SK-N-SH (cell line): ENCODE results near the gene VMP1. TPM values are rescaled to one million over a fixed set of nuclear protein-coding genes. Genes with fewer than 3 reads are reported as not detected.
"Not testable (repeated sequence)": the region's sequence is repeated elsewhere in the genome, so short reads cannot be mapped to it uniquely, and the experiment has no call there.

Experiments
- CTCF ChIA-PET: fragments of 300-600, 350-600 bp; formaldehyde crosslinking; extraction: SDS; loops from one replicate; lab custom pipeline; 2021; lab: Yijun Ruan, JAX
- POLR2A ChIA-PET: fragments of 350-600 bp; sonication (Branson Sonifier 250); formaldehyde crosslinking; extraction: SDS; loops from one replicate; lab custom pipeline; 2020; ENCODE audit warnings: antibody characterized with exemption, inconsistent platforms; lab: Yijun Ruan, JAX
- DNase-seq: peaks from one replicate; pipeline ENCODE4 v3.0.0; 2012
- H2AFZ ChIP-seq: fragments of 200-600 bp; sonication (generic); 2 replicates; pipeline ENCODE4 v1.8.1; 2016; ENCODE audit warnings: antibody characterized with exemption, mild to moderate bottlenecking, low read depth
- H3F3A ChIP-seq: fragments of 200-600 bp; sonication (generic); replicated peaks from 2 replicates; pipeline ENCODE3; 2016; ENCODE audit warnings: antibody characterized with exemption, mild to moderate bottlenecking; ENCODE audit not compliant: insufficient read depth
- H3K27ac ChIP-seq, 2 experiments: fragments of 200-500 bp in 1 of 2; fragments of 200-600 bp in 1 of 2; sonication (Bioruptor generic) in 1 of 2; sonication (generic), shearing (Covaris generic) in 1 of 2; 2 replicates each; pipeline versions ENCODE4 v1.5.1 to v1.6.1; 2014 to 2016; ENCODE audit warnings: low read depth in 2 of 2, inconsistent platforms in 1 of 2, low read length in 1 of 2, mild to moderate bottlenecking in 1 of 2, mixed read lengths in 1 of 2
- H3K27me3 ChIP-seq: fragments of 200-600 bp; sonication (generic), shearing (Covaris generic); 2 replicates; pipeline ENCODE4 v1.6.1; 2016; ENCODE audit warnings: mixed run types; ENCODE audit not compliant: insufficient read depth
- H3K36me3 ChIP-seq, 2 experiments: fragments of 200-500 bp in 1 of 2; fragments of 200-600 bp in 1 of 2; sonication (Bioruptor generic) in 1 of 2; sonication (generic) in 1 of 2; replicated peaks in 1 of 2; 2 replicates each; pipeline versions ENCODE3 to v1.5.1; 2014 to 2016; ENCODE audit warnings: low read length in 1 of 2, mild to moderate bottlenecking in 1 of 2; ENCODE audit not compliant: insufficient read depth in 2 of 2, control insufficient read depth in 1 of 2
- H3K4me1 ChIP-seq, 2 experiments: fragments of 200-500 bp in 1 of 2; fragments of 200-600 bp in 1 of 2; sonication (Bioruptor generic) in 1 of 2; sonication (generic), shearing (Covaris generic) in 1 of 2; 2 replicates each; pipeline versions ENCODE4 v1.5.1 to v1.6.1; 2014 to 2016; ENCODE audit warnings: low read depth in 1 of 2, low read length in 1 of 2, mixed run types in 1 of 2; ENCODE audit not compliant: insufficient read depth in 2 of 2, control insufficient read depth in 1 of 2
- H3K4me2 ChIP-seq: fragments of 200-600 bp; sonication (generic), shearing (Covaris generic); 2 replicates; pipeline ENCODE4 v1.6.1; 2017; ENCODE audit warnings: mixed run types
- H3K4me3 ChIP-seq, 2 experiments: fragments of 200-500 bp in 1 of 2; fragments of 200-600 bp in 1 of 2; sonication (Bioruptor generic) in 1 of 2; sonication (generic), shearing (Covaris generic) in 1 of 2; 2 replicates each; pipeline versions ENCODE4 v1.5.1 to v1.8.1; 2014 to 2016; ENCODE audit warnings: low read depth in 2 of 2, inconsistent platforms in 1 of 2, low read length in 1 of 2, mild to moderate bottlenecking in 1 of 2, mixed read lengths in 1 of 2, moderate library complexity in 1 of 2
- H3K79me2 ChIP-seq: fragments of 200-600 bp; sonication (generic); 2 replicates; pipeline ENCODE4 v1.8.1; 2017; ENCODE audit warnings: mild to moderate bottlenecking; ENCODE audit not compliant: insufficient read depth
- H3K9ac ChIP-seq: fragments of 200-600 bp; sonication (generic); 2 replicates; pipeline ENCODE4 v1.6.1; 2017; ENCODE audit warnings: mixed run types
- H3K9me2 ChIP-seq: fragments of 200-600 bp; sonication (generic); 2 replicates; pipeline ENCODE4 v1.6.1; 2017; ENCODE audit warnings: mixed run types
- H3K9me3 ChIP-seq: fragments of 200-600 bp; sonication (generic); 2 replicates; pipeline ENCODE4 v1.6.1; 2017; ENCODE audit warnings: mixed run types, mild to moderate bottlenecking, moderate library complexity
- H4K20me1 ChIP-seq: fragments of 200-600 bp; sonication (generic); 2 replicates; pipeline ENCODE4 v1.6.1; 2017; ENCODE audit warnings: mild to moderate bottlenecking, mixed run types; ENCODE audit not compliant: insufficient read depth
- FOXM1 ChIP-seq: IDR thresholded peaks from 2 replicates; pipeline ENCODE4 v1.4.0; 2012; ENCODE audit warnings: low read depth, mild to moderate bottlenecking
- GATA2 ChIP-seq: sonication (generic); formaldehyde crosslinking; IDR thresholded peaks from 2 replicates; pipeline ENCODE4 v1.5.0; 2020; ENCODE audit warnings: mild to moderate bottlenecking, missing genetic modification reagents
- JUND ChIP-seq: IDR thresholded peaks from 2 replicates; pipeline ENCODE4 v1.4.0; 2012
- MEF2A ChIP-seq: IDR thresholded peaks from 2 replicates; pipeline ENCODE4 v1.4.0; 2012; ENCODE audit warnings: low read depth, borderline replicate concordance
- NRF1 ChIP-seq: IDR thresholded peaks from 2 replicates; pipeline ENCODE4 v1.6.1; 2012; ENCODE audit warnings: low read depth, mild to moderate bottlenecking, low read length
- PBX3 ChIP-seq: IDR thresholded peaks from 2 replicates; pipeline ENCODE4; 2012
- POLR2AphosphoS5 ChIP-seq: IDR thresholded peaks from 2 replicates; pipeline ENCODE4 v1.6.1; 2012; ENCODE audit warnings: low read depth, low read length
- RAD21 ChIP-seq: IDR thresholded peaks from 2 replicates; pipeline ENCODE4 v1.6.1; 2012; ENCODE audit warnings: mild to moderate bottlenecking, low read length
- SIN3A ChIP-seq: IDR thresholded peaks from 2 replicates; pipeline ENCODE4 v1.6.1; 2012; ENCODE audit warnings: low read depth, mild to moderate bottlenecking, low read length, moderate library complexity, borderline replicate concordance
- TAF1 ChIP-seq: IDR thresholded peaks from 2 replicates; pipeline ENCODE4 v1.6.1; 2012; ENCODE audit warnings: low read depth, mild to moderate bottlenecking, low read length, moderate library complexity, borderline replicate concordance
- TCF12 ChIP-seq: IDR thresholded peaks from 2 replicates; pipeline ENCODE4 v1.4.0; 2012
- USF2 ChIP-seq: fragments of 150-350 bp; IDR thresholded peaks from 2 replicates; pipeline ENCODE4 v1.6.1; 2017; ENCODE audit warnings: antibody characterized with exemption, low read length, low read depth, borderline replicate concordance
- ZBTB33 ChIP-seq: IDR thresholded peaks from 2 replicates; pipeline ENCODE4 v1.4.0; 2012; ENCODE audit warnings: low read depth, borderline replicate concordance
- WGBS: methylation state at CpG from one replicate; pipeline ENCODE4 v1.1.6; 2017; ENCODE audit warnings: low lambda C conversion rate; 5-methylcytosine and 5-hydroxymethylcytosine counted together
- polyA plus RNA-seq, 3 experiments: library from polyadenylated mRNA; depleted of rRNA; stranded (reverse); fragments of >200 nt; gene quantifications; 2 replicates each; pipeline ENCODE4 v1.2.3, GENCODE V29; 2012
- TF ChIP-seq, protein P1 (sequence below): IDR thresholded peaks from 2 replicates; pipeline ENCODE4 v1.4.0; 2012; ENCODE audit warnings: low read depth, borderline replicate concordance
- TF ChIP-seq, protein P2 (sequence below): IDR thresholded peaks from 2 replicates; pipeline ENCODE4 v1.6.1; 2012; ENCODE audit warnings: mild to moderate bottlenecking, low read depth, low read length, moderate library complexity

Gene VMP1
- polyA plus RNA-seq, 1 of the 3 experiments (the other 2 are of a cell fraction): 169 TPM

DNA sequence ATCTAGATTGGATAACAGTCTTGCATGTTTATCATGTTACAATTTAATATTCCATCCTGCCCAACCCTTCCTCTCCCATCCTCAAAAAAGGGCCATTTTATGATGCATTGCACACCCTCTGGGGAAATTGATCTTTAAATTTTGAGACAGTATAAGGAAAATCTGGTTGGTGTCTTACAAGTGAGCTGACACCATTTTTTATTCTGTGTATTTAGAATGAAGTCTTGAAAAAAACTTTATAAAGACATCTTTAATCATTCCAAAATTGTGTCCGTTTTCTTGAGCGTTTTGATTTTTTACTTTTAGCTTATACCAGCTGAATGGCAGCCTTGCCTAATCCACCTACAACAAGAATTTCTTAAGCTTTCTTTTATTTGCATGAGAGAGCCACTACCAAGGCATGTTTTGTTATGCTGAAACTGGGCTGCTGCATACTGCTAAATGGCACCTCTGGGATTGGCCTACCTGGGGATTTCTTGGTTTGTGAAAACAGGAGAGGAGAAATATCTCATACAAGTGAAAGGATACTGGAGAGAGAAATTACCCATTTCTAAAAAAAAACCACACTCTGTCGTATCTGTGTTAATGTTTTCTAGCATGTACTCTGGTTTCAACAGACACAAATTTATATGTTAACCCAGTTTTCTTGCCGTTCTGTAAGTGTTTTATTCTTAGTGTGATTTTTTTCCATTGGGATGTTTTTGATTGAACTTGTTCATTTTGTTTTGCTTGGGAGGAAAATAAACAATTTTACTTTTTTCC is 133.1 kb downstream of the VMP1 start (continued):
- TF ChIP-seq PBX3 (no peak; the same call in 1 of the 2 replicates), FOXM1 (no peak), NRF1 (no peak), USF2 (no peak), GATA2 (CRISPR knock-in tag) (no peak), POLR2AphosphoS5 (peak; percentile 69), TCF12 (peak; percentile 3; the same call in 1 of the 2 replicates), RAD21 (no peak)
- TF ChIP-seq, protein P1, sequence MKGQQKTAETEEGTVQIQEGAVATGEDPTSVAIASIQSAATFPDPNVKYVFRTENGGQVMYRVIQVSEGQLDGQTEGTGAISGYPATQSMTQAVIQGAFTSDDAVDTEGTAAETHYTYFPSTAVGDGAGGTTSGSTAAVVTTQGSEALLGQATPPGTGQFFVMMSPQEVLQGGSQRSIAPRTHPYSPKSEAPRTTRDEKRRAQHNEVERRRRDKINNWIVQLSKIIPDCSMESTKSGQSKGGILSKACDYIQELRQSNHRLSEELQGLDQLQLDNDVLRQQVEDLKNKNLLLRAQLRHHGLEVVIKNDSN: no peak

DNA sequence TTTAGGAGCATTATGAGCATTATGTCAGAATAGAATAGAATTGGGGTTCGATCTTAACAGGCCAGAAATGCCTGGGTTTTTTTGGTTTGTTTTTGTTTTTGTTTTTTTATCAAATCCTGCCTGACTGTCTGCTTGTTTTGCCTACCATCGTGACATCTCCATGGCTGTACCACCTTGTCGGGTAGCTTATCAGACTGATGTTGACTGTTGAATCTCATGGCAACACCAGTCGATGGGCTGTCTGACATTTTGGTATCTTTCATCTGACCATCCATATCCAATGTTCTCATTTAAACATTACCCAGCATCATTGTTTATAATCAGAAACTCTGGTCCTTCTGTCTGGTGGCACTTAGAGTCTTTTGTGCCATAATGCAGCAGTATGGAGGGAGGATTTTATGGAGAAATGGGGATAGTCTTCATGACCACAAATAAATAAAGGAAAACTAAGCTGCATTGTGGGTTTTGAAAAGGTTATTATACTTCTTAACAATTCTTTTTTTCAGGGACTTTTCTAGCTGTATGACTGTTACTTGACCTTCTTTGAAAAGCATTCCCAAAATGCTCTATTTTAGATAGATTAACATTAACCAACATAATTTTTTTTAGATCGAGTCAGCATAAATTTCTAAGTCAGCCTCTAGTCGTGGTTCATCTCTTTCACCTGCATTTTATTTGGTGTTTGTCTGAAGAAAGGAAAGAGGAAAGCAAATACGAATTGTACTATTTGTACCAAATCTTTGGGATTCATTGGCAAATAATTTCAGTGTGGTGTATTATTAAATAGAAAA is 133.8 kb downstream of the VMP1 start:
- Histone ChIP-seq H3K36me3 (peaks cover 27 to 46% of the 10 kb centered on the region in 2 experiments), H3K9ac (peak overlapping the region; percentile 100), H3K4me1 (peaks cover 4 to 25% of the 10 kb centered on the region in 2 experiments; a peak in 3 of 4 replicates), H3K4me2 (peak overlapping the region; percentile 79), H3K4me3 (peak overlapping the region; percentile 53 to 93), H3K79me2 (peaks cover 57% of the 10 kb centered on the region), H3F3A (peaks cover 96% of the 10 kb centered on the region), H3K27ac (peak overlapping the region; percentile 95 to 100), H4K20me1 (peaks cover 54% of the 10 kb centered on the region)
- H2AFZ ChIP-seq, POLR2A ChIA-PET, H3K27me3 ChIP-seq, H3K9me2 ChIP-seq, H3K9me3 ChIP-seq, DNase-seq: not testable (repeated sequence)
- CTCF ChIA-PET: interaction anchor here (0.6 to 2.1 kb wide), 6 partner anchors 10 to 89 kb away, joined by 3 to 9 read pairs (median 4); no protein-coding TSS in a partner anchor
- TF ChIP-seq MEF2A (peak; percentile 9; the same call in 1 of the 2 replicates), JUND (peak; percentile 33; the same call in 1 of the 2 replicates), POLR2AphosphoS5 (peak; percentile 6), SIN3A (peak; percentile 73; the same call in 1 of the 2 replicates), TAF1 (peak; percentile 46; the same call in 1 of the 2 replicates), ZBTB33 (peak; percentile 19; the same call in 1 of the 2 replicates)
- TF ChIP-seq, protein P2, sequence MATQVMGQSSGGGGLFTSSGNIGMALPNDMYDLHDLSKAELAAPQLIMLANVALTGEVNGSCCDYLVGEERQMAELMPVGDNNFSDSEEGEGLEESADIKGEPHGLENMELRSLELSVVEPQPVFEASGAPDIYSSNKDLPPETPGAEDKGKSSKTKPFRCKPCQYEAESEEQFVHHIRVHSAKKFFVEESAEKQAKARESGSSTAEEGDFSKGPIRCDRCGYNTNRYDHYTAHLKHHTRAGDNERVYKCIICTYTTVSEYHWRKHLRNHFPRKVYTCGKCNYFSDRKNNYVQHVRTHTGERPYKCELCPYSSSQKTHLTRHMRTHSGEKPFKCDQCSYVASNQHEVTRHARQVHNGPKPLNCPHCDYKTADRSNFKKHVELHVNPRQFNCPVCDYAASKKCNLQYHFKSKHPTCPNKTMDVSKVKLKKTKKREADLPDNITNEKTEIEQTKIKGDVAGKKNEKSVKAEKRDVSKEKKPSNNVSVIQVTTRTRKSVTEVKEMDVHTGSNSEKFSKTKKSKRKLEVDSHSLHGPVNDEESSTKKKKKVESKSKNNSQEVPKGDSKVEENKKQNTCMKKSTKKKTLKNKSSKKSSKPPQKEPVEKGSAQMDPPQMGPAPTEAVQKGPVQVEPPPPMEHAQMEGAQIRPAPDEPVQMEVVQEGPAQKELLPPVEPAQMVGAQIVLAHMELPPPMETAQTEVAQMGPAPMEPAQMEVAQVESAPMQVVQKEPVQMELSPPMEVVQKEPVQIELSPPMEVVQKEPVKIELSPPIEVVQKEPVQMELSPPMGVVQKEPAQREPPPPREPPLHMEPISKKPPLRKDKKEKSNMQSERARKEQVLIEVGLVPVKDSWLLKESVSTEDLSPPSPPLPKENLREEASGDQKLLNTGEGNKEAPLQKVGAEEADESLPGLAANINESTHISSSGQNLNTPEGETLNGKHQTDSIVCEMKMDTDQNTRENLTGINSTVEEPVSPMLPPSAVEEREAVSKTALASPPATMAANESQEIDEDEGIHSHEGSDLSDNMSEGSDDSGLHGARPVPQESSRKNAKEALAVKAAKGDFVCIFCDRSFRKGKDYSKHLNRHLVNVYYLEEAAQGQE: peak; percentile 53; the same call in 1 of the 2 replicates
- 9% methylated on average over 7 of the region's 7 CpGs for WGBS

DNA sequence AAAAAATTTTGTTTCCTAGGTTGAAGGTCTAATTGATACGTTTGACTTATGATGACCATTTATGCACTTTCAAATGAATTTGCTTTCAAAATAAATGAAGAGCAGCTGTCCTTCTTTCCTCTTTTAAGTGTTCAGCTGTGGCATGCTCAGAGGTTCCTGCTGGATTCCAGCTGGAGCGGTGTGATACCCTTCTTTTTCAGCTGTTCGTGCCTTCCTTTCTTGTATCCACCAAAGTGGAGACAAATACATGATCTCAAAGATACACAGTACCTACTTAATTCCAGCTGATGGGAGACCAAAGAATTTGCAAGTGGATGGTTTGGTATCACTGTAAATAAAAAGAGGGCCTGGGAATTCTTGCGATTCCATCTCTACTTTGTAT is 134.4 kb downstream of the VMP1 start:
- H3K9me2 ChIP-seq, POLR2A ChIA-PET, H3K27me3 ChIP-seq, H2AFZ ChIP-seq, DNase-seq, H3K9me3 ChIP-seq: not testable (repeated sequence)
- H3K4me2 ChIP-seq: peak overlapping the region; percentile 79
- peaks cover 96% of the 10 kb centered on the region for H3F3A ChIP-seq
- CTCF ChIA-PET: interaction anchor here (0.8 to 1.4 kb wide), 3 partner anchors 11 to 73 kb away, joined by 3 to 4 read pairs (median 4); no protein-coding TSS in a partner anchor
- WGBS: 20% methylated on average over 4 of the region's 4 CpGs
- H3K4me1 ChIP-seq: peaks cover 4 to 25% of the 10 kb centered on the region in 2 experiments; a peak in 3 of 4 replicates
- H3K9ac ChIP-seq: peak overlapping the region; percentile 100
- H4K20me1 ChIP-seq: peaks cover 54% of the 10 kb centered on the region
- peak overlapping the region; percentile 53 to 93; a peak in 3 of 4 replicates for H3K4me3 ChIP-seq
- H3K36me3 ChIP-seq: peaks cover 27 to 46% of the 10 kb centered on the region in 2 experiments
- peak overlapping the region; percentile 95 to 100 for H3K27ac ChIP-seq
- H3K79me2 ChIP-seq: peaks cover 51% of the 10 kb centered on the region
